AG04449 (cell line): Measurements from ENCODE around the gene SF3A2.

ENCODE experiments used
- CTCF ChIA-PET: fragments of 350-600 bp; formaldehyde crosslinking; extraction: SDS; loops from one replicate; lab custom pipeline; 2021; ENCODE audit warnings: antibody characterized with exemption; lab: Yijun Ruan, JAX
- POLR2A ChIA-PET: fragments of 400-600, 350-600 bp; formaldehyde crosslinking; extraction: SDS; loops from one replicate; lab custom pipeline; 2020; ENCODE audit warnings: antibody characterized with exemption, inconsistent platforms; lab: Yijun Ruan, JAX
- DNase-seq: peaks from one replicate; pipeline ENCODE4 v3.0.0-alpha.2; 2010; ENCODE audit warnings: low read depth, low spot score
- H3K4me3 ChIP-seq: 2 replicates; pipeline ENCODE4 v1.5.1; 2011; ENCODE audit warnings: low read depth, mild to moderate bottlenecking, control low read depth, low read length
- TF ChIP-seq, protein P1 (sequence below): IDR thresholded peaks from one replicate; pipeline ENCODE4 v1.5.1; 2011; ENCODE audit warnings: mild to moderate bottlenecking, moderate library complexity, low read length, control low read depth, inconsistent platforms; ENCODE audit not compliant: insufficient read depth; ENCODE audit errors: missing control alignments

Gene SF3A2

DNA sequence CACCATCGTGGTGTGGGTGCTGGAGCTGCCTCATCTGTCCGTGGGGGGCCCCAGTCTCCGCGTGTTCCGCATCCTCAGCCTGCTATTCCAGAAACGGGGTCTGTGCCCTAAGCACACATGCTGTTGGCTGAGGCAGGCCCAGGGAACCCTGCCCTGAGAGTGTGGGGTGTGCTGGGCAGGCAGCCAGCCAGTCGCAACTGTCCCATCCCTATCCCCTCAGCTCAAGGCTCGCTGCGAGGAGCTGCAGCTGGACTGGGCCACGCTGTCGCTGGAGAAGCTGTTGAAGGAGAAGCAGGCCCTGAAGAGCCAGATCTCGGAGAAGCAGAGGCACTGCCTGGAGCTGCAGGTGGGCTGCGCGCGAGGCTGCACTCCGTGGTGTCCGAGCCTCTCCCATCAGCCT lies 22.4 kb upstream of the SF3A2 start:
- ChIA-PET CTCF (interaction anchor here (1.2 to 3.0 kb wide), 4 partner anchors 15 to 58 kb away, joined by 3 to 9 read pairs (median 6); partner anchors contain the start of gene PLEKHJ1), POLR2A (interaction anchor here (0.7 to 1.2 kb wide), 2 partner anchors 16 to 63 kb away, joined by 3 read pairs; partner anchors contain the start of gene AP3D1)
- no peak overlapping the region for H3K4me3 ChIP-seq
- no peak for DNase-seq
- TF ChIP-seq, protein P1, sequence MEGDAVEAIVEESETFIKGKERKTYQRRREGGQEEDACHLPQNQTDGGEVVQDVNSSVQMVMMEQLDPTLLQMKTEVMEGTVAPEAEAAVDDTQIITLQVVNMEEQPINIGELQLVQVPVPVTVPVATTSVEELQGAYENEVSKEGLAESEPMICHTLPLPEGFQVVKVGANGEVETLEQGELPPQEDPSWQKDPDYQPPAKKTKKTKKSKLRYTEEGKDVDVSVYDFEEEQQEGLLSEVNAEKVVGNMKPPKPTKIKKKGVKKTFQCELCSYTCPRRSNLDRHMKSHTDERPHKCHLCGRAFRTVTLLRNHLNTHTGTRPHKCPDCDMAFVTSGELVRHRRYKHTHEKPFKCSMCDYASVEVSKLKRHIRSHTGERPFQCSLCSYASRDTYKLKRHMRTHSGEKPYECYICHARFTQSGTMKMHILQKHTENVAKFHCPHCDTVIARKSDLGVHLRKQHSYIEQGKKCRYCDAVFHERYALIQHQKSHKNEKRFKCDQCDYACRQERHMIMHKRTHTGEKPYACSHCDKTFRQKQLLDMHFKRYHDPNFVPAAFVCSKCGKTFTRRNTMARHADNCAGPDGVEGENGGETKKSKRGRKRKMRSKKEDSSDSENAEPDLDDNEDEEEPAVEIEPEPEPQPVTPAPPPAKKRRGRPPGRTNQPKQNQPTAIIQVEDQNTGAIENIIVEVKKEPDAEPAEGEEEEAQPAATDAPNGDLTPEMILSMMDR, result no peak

DNA sequence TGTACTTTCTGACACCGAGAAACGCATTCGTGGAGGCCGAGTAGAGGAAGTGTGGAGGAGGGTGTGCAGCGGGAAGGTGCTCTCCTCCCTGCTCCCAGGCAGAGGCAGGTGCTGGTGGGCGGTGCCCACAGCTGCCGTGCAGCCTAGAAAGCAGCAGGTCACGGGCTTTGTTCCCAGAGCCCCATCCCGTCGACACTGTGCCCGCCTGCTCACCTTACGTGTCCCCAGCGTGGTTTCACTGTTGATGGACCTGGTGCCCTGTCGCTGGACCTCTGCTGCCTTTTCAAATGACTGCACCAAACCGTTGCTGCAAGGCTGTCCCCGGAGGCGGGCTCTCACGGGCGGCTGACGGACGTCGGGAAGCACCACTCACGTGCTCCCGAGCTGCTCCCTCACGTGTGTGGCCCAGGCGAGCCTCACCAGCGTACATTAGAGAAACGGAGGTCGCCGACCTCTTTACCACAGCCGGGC lies 21.3 kb upstream of the SF3A2 start:
- no peak overlapping the region for H3K4me3 ChIP-seq
- TF ChIP-seq, protein P1, result no peak
- DNase-seq, result no peak
- ChIA-PET CTCF (interaction anchor here (1.0 to 3.0 kb wide), 5 partner anchors 12 to 123 kb away, joined by 3 to 9 read pairs (median 4); partner anchors contain the start of gene PLEKHJ1), POLR2A (interaction anchor here (0.7 to 1.2 kb wide), 2 partner anchors 15 to 64 kb away, joined by 3 read pairs; partner anchors contain the start of gene AP3D1)

DNA sequence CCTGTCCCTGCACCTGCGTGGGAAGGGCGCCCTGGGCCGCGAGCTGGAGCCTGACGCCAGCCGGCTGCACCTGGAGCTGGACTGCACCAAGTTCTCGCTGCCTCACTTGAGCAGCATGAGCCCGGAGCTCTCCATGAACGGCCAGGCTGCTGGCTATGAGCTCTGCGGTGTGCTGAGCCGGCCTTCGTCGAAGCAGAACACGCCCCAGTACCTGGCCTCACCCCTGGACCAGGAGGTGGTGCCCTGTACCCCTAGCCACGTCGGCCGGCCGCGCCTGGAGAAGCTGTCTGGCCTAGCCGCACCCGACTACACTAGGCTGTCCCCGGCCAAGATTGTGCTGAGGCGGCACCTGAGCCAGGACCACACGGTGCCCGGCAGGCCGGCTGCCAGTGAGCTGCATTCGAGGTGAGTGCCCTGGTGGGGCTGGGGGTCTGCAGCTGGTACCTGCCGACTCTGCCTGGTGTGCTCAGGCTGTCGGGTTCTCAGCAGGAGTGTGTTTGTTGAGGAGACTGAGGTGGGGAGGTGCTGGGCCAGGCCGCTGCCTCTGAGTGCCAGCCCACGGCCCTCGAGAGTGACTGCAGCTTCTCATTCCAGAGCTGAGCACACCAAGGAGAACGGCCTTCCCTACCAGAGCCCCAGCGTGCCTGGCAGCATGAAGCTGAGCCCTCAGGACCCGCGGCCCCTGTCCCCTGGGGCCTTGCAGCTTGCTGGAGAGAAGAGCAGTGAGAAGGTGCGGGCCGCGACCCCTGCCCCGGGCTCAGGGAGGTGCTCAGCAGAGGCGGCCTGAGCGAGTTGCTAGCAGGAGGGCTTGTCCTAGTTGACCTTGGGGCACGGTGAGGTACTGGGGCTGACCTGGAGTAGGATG lies 20.0 kb upstream of the SF3A2 start:
- TF ChIP-seq, protein P1, result no peak
- CTCF ChIA-PET, result interaction anchor here (0.7 to 3.0 kb wide), 4 partner anchors 13 to 61 kb away, joined by 3 to 9 read pairs (median 6); partner anchors contain the start of gene PLEKHJ1
- no peak for DNase-seq
- POLR2A ChIA-PET, result interaction anchor here (1.1 kb wide), 1 partner anchor 10 kb away, joined by 3 read pairs; no protein-coding TSS in a partner anchor
- H3K4me3 ChIP-seq, result no peak overlapping the region

DNA sequence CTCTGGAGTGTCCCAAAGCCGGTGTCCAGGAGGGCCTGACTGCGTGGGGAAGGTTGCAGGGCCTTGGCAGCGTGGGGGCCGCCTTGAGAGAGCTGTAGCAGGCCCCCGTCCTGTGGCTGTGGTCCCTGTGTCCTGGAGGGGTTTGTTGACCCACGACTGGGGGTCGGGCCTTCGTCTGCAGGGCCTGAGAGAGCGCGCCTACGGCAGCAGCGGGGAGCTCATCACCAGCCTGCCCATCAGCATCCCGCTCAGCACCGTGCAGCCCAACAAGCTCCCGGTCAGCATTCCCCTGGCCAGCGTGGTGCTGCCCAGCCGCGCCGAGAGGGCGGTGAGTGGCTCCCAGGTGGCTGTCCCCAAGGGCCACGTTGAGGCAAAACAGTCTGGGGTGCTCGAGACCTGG lies 19.0 kb upstream of the SF3A2 start:
- no peak overlapping the region for H3K4me3 ChIP-seq

DNA sequence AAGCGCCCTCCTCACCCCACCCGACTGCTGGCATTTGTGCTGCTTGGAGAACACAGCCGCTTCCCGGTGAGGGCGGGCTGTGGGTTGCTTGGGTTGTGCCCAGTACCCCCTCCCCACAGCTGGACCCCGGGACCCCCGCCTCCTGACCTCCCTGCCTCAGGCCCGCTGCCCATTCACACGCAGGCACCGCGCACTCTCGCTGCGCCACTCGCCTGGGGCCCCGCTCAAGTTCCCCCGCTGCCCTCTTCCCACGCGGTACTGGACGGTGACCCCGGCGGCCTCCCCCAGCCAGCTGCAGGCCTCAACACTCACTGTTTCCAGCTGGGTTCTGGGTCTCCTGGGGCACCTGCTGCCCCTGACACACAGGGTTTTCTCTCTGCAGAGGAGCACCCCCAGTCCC lies 16.9 kb upstream of the SF3A2 start:
- no peak overlapping the region for H3K4me3 ChIP-seq
- CTCF ChIA-PET, result no interaction called here
- no peak for DNase-seq
- POLR2A ChIA-PET, result no interaction called here
- TF ChIP-seq, protein P1, result no peak

More for the DNA sequence above, 19.0 kb upstream of the SF3A2 start:
- CTCF ChIA-PET, result interaction anchor here (0.9 kb wide), 1 partner anchor 18 kb away, joined by 3 read pairs; the partner anchor contains the start of gene PLEKHJ1
- no peak for DNase-seq
- POLR2A ChIA-PET, result no interaction called here
- TF ChIP-seq, protein P1, result no peak
